Motor neuron (in vitro differentiated cells): Measurements from ENCODE around the gene DNAI2. TPM values are rescaled to one million over a fixed set of nuclear protein-coding genes. Genes with fewer than 3 reads are reported as not detected.
A peak's percentile ranks its signal among the peaks of the same experiment; 100 is the strongest.

Source experiments
- ATAC-seq, 8 experiments: fragments of 200-7000 bp; cut with Tn5 transposase; replicated peaks in 6 of 8; 2 replicates each; pipeline ENCODE4 v1.8.0; 2021; ENCODE audit warnings: mild to moderate bottlenecking in 8 of 8, moderate library complexity in 8 of 8
- H3K27ac ChIP-seq, 2 donors: fragments of 250-450 bp; sonication (Bioruptor Pico); 2 replicates each; pipeline ENCODE4 v1.9.0; 2021; ENCODE audit warnings: antibody characterized with exemption in 2 of 2, mild to moderate bottlenecking in 2 of 2, moderate library complexity in 1 of 2
- H3K4me1 ChIP-seq, 2 donors: fragments of 250-450 bp; sonication (Bioruptor Pico); replicated peaks in 1 of 2; 2 replicates each; pipeline ENCODE4 v1.6.1; 2021; ENCODE audit warnings: antibody characterized with exemption in 2 of 2, mild to moderate bottlenecking in 2 of 2, moderate library complexity in 1 of 2
- H3K4me3 ChIP-seq, 5 donors: fragments of 250-450 bp; sonication (Bioruptor Pico); 2 replicates each; pipeline ENCODE4 v1.9.0; 2021; ENCODE audit warnings: antibody characterized with exemption in 5 of 5, mild to moderate bottlenecking in 5 of 5, moderate library complexity in 4 of 5
- whole genome bisulfite sequencing, 10 experiments: fragments of 450-650 bp; shearing (Covaris generic); methylation state at CpG; one replicate each; pipeline ENCODE4 v1.0.0; 2022; 5-methylcytosine and 5-hydroxymethylcytosine counted together
- in situ Hi-C, 9 experiments: fragments of 400-800 bp; cut with MboI; loops; one replicate each; pipeline ENCODE4 v1.15.0; 2021; ENCODE audit warnings: low sequenced_read_pairs in 9 of 9, low pct_unique_long_range_greater_than_20kb in 2 of 9; ENCODE audit not compliant: unreplicated experiment in 9 of 9
- total RNA-seq, 8 experiments: library from RNA; unstranded; fragments of 300-600 nt; gene quantifications; 2 replicates each; pipeline versions ENCODE4 v1.2.3 to v1.2.4, GENCODE V29; 2022

DNAI2 gene
- total RNA-seq, 8 experiments from 2014 or later: 0.23 to 1.9 (median 0.36) TPM; not detected in 4

- peak in 2 of 8 experiments; percentile 19 to 26 for ATAC-seq
- Histone ChIP-seq H3K27ac (no peak overlapping the region), H3K4me3 (no peak overlapping the region), H3K4me1 (peaks cover 25% of the 10 kb centered on the region in 2 donors)
- WGBS, 10 experiments: 0 to 91% (median 35%) methylated on average over 3 to 34 of the region's 105 CpGs; no CpG with 5 or more reads in 7 of the 10 experiments
- in situ Hi-C loops: loop anchor here in 2 of 9 experiments (25.0 kb wide), 1 partner anchor 145 kb away; the partner anchor contains the start of genes RPL38 (in 2 of the 2) and TTYH2 (in 2 of the 2)
These were observed 82.8 kb downstream of the DNAI2 start for GRCh38 chr17:74356646-74357465.

DNA sequence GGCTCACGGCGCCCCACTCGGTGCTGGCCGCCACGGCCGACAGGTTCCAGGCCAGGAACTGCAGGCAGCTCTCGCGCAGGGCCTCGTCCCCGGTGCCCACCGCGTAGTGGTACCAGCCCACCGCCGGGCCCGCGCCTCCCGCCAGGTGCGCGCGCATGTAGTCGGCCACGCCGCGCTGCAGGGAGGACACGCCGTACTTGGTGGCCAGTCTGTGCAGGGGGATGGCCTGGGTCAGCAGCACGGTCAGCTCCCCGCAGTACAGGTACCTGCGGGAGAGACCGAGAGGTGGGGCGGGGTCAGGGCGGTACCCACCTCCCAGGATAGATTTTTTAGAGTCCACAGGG, 83.4 kb downstream of the DNAI2 start:
- Histone ChIP-seq H3K4me1 (peaks cover 29 to 31% of the 10 kb centered on the region in 2 donors), H3K27ac (no peak overlapping the region), H3K4me3 (no peak overlapping the region)
- WGBS, 10 experiments: no CpG with 5 or more reads among the region's 32 CpGs
- ATAC-seq: no peak
- in situ Hi-C loops: loop anchor here in 2 of 9 experiments (25.0 kb wide), 1 partner anchor 145 kb away; the partner anchor contains the start of genes RPL38 (in 2 of the 2) and TTYH2 (in 2 of the 2)

- in situ Hi-C loops: loop anchor here in 2 of 9 experiments (25.0 kb wide), 1 partner anchor 146 kb away; the partner anchor contains the start of genes RPL38 (in 2 of the 2) and TTYH2 (in 2 of the 2)
- no peak overlapping the region for H3K4me3 ChIP-seq
- no peak for ATAC-seq
- 37 to 100% (median 86%) methylated on average over 1 to 7 of the region's 9 CpGs; no CpG with 5 or more reads in 1 of the 10 experiments for WGBS, 10 experiments
- no peak overlapping the region for H3K27ac ChIP-seq
- H3K4me1 ChIP-seq: peaks cover 30 to 37% of the 10 kb centered on the region in 2 donors
These were observed 84.7 kb downstream of the DNAI2 start for GRCh38 chr17:74358697-74359096.

- no peak overlapping the region for H3K27ac ChIP-seq
- H3K4me1 ChIP-seq: peaks cover 26 to 29% of the 10 kb centered on the region in 2 donors
- in situ Hi-C loops: loop anchor here in 2 of 9 experiments (25.0 kb wide), 1 partner anchor 148 kb away; the partner anchor contains the start of genes RPL38 (in 2 of the 2) and TTYH2 (in 2 of the 2)
- 58 to 76% methylated on average over 8 to 11 of the region's 22 CpGs; no CpG with 5 or more reads in 8 of the 10 experiments for WGBS, 10 experiments
- ATAC-seq: no peak
- no peak overlapping the region for H3K4me3 ChIP-seq
These were observed 85.9 kb downstream of the DNAI2 start for GRCh38 chr17:74359916-74360315.

DNA sequence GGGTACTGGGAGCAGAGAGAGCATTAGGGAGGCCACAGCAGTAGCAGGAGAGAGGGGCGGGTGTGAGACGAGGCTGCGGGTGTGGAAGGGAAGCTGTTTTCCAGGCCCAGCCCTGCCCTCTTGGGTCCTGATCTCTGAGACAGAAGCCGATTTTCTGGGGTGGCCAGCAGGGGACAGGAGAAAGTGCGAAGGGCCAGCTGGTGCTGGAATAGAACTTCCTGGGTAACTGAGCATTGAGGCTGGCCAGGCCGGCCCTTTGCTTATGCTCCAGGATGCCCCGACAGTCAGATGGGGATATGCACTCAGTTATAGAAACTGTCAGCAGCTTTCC, 86.8 kb downstream of the DNAI2 start:
- in situ Hi-C loops: loop anchor here in 2 of 9 experiments (25.0 kb wide), 1 partner anchor 149 kb away; the partner anchor contains the start of genes RPL38 (in 2 of the 2) and TTYH2 (in 2 of the 2)
- 30 to 60% (median 60%) methylated on average over 1 to 4 of the region's 7 CpGs; no CpG with 5 or more reads in 7 of the 10 experiments for WGBS, 10 experiments

GRCh38 chr17:74361230-74362068, 87.4 kb downstream of the DNAI2 start, which contains the start of gene BTBD17:
TSS of gene BTBD17 (minus strand) at chr17:74361868. CDS start at chr17:74361819, 49 bp downstream.
- peak; percentile 82 to 94 (median 84) for ATAC-seq
- Histone ChIP-seq H3K4me3 (peak within 1 kb of the TSS in 4 of 5 donors; percentile 5 to 28 (median 22)), H3K4me1 (peaks cover 26 to 29% of the 10 kb centered on the region in 2 donors), H3K27ac (peak within 1 kb of the TSS; percentile 61 to 89)
- 0 to 9% (median 2%) methylated on average over 1 to 9 of the region's 28 CpGs; no CpG with 5 or more reads in 4 of the 10 experiments for WGBS, 10 experiments
- in situ Hi-C loops: loop anchor here in 2 of 9 experiments (25.0 kb wide), 1 partner anchor 149 kb away; the partner anchor contains the start of genes RPL38 (in 2 of the 2) and TTYH2 (in 2 of the 2)

More for the DNA sequence above, 86.8 kb downstream of the DNAI2 start:
- Histone ChIP-seq H3K4me1 (peaks cover 26 to 29% of the 10 kb centered on the region in 2 donors), H3K27ac (peak overlapping the region; percentile 57 to 89), H3K4me3 (peak overlapping the region in 2 of 5 donors; percentile 22 to 28)
- peak in 1 of 8 experiments; percentile 15 for ATAC-seq

- in situ Hi-C loops: loop anchor here in 2 of 9 experiments (25.0 kb wide), 1 partner anchor 150 kb away; the partner anchor contains the start of genes RPL38 (in 2 of the 2) and TTYH2 (in 2 of the 2)
- peak in 3 of 8 experiments; percentile 20 to 34 (median 20) for ATAC-seq
- H3K27ac ChIP-seq: peak overlapping the region; percentile 61 to 89
- H3K4me1 ChIP-seq: peaks cover 26 to 29% of the 10 kb centered on the region in 2 donors
- H3K4me3 ChIP-seq: peak overlapping the region in 1 of 5 donors; percentile 28
- WGBS, 10 experiments: 0 to 20% methylated on average over 1 to 2 of the region's 9 CpGs; no CpG with 5 or more reads in 8 of the 10 experiments
These were observed 88.0 kb downstream of the DNAI2 start for GRCh38 chr17:74362069-74362405.

- 0 to 83% (median 77%) methylated on average over 1 to 7 of the region's 14 CpGs; no CpG with 5 or more reads in 3 of the 10 experiments for WGBS, 10 experiments
- Histone ChIP-seq H3K4me1 (peaks cover 26 to 30% of the 10 kb centered on the region in 2 donors), H3K4me3 (no peak overlapping the region), H3K27ac (peak overlapping the region; percentile 61 to 89)
- ATAC-seq: no peak
- in situ Hi-C loops: loop anchor here in 2 of 9 experiments (25.0 kb wide), 1 partner anchor 151 kb away; the partner anchor contains the start of genes RPL38 (in 2 of the 2) and TTYH2 (in 2 of the 2)
These were observed 88.9 kb downstream of the DNAI2 start for GRCh38 chr17:74362810-74363498.

Other genes starting within 250 kb of the DNAI2 start
- 1,000 to 10,000 TPM; 1,787 to 3,038 (median 2,213) TPM for gene RPL38, start 70.6 kb upstream of the DNAI2 start, total RNA-seq
- gene TTYH2, start 60.7 kb upstream of the DNAI2 start, total RNA-seq: 10 to 100 TPM in 3 of 8 experiments, 1 to 10 TPM in 5; 6.0 to 20.6 (median 9.1) TPM
- gene KIF19, start 52.0 kb downstream of the DNAI2 start, total RNA-seq: 1 to 10 TPM in 4 of 8 experiments, under 1 TPM in 2, not detected in 2; 0.11 to 3.3 (median 1.2) TPM
- gene BTBD17, start 87.6 kb downstream of the DNAI2 start, total RNA-seq: 10 to 100 TPM in 1 of 8 experiments, 1 to 10 TPM in 4, not detected in 3; 1.4 to 20.4 (median 4.1) TPM
- gene GPR142, start 93.3 kb downstream of the DNAI2 start, total RNA-seq: under 1 TPM in 2 of 8 experiments, not detected in 6; 0.17 to 0.38 TPM
- 10 to 100 TPM in 5 of 8 experiments, 1 to 10 TPM in 3; 1.2 to 39.7 (median 19.8) TPM for gene GPRC5C, start 157.9 kb downstream of the DNAI2 start, total RNA-seq
- 1 to 10 TPM in 1 of 8 experiments, under 1 TPM in 2, not detected in 5; 0.17 to 1.6 (median 0.52) TPM for gene CD300A, start 192.4 kb downstream of the DNAI2 start, total RNA-seq